Measurements from ENCODE around the gene NF2.

Gene NF2

GRCh38 chr22:29716814-29717545 is 113.5 kb downstream of the NF2 start:
- TF ChIP-seq Cebpa-rat (IDR thresholded peaks at IDR 0.05): no peak
- Histone ChIP-seq H3K36me3 (no peaks in the 10 kb centered on the region), H3K4me3 (no peak overlapping the region), H4K20me1 (peaks cover 61% of the 10 kb centered on the region; the same call in 1 of the 2 replicates), H3K27ac (no peak overlapping the region), H3K27me3 (peaks cover 73% of the 10 kb centered on the region), H3K9ac (no peak overlapping the region), H3K4me1 (0 out of 2 replicates have a peak, but pooled peaks cover 4% of the 10 kb centered on the region), H3K9me3 (no peaks in the 10 kb centered on the region), H3K4me2 (no peak overlapping the region)

GRCh38 chr22:29717789-29718188 is 114.4 kb downstream of the NF2 start:
- Histone ChIP-seq H3K36me3 (no peaks in the 10 kb centered on the region), H4K20me1 (peaks cover 64% of the 10 kb centered on the region; the same call in 1 of the 2 replicates), H3K9ac (no peak overlapping the region), H3K4me2 (no peak overlapping the region), H3K4me1 (0 out of 2 replicates have a peak, but pooled peaks cover 4% of the 10 kb centered on the region), H3K4me3 (no peak overlapping the region), H3K27ac (no peak overlapping the region), H3K27me3 (peaks cover 81% of the 10 kb centered on the region), H3K9me3 (no peaks in the 10 kb centered on the region)
- no peak for TF ChIP-seq Cebpa-rat (IDR thresholded peaks at IDR 0.05)

GRCh38 chr22:29718949-29719898 is 115.8 kb downstream of the NF2 start:
- Histone ChIP-seq H3K9me3 (no peaks in the 10 kb centered on the region), H3K4me1 (0 out of 2 replicates have a peak, but pooled peaks cover 4% of the 10 kb centered on the region), H4K20me1 (peaks cover 73% of the 10 kb centered on the region; the same call in 1 of the 2 replicates), H3K27ac (no peak overlapping the region), H3K36me3 (no peaks in the 10 kb centered on the region), H3K4me2 (no peak overlapping the region), H3K4me3 (no peak overlapping the region), H3K9ac (no peak overlapping the region), H3K27me3 (peaks cover 95% of the 10 kb centered on the region)
- TF ChIP-seq Cebpa-rat (IDR thresholded peaks at IDR 0.05): no peak

GRCh38 chr22:29719899-29720645 is 116.6 kb downstream of the NF2 start, which contains the start of gene CABP7:
CABP7 (plus strand) TSS chr22:29720003; CDS start chr22:29720425, 422 bp downstream.
- Histone ChIP-seq H3K9ac (no peak within 1 kb of the TSS), H3K27ac (no peak within 1 kb of the TSS)

GRCh38 chr22:29720811-29721323 is 117.4 kb downstream of the NF2 start:
- H3K36me3 ChIP-seq: no peaks in the 10 kb centered on the region
- H3K4me3 ChIP-seq: no peak overlapping the region
- no peak overlapping the region for H3K27ac ChIP-seq
- 0 out of 2 replicates have a peak, but pooled peaks cover 4% of the 10 kb centered on the region for H3K4me1 ChIP-seq
- H3K9ac ChIP-seq: no peak overlapping the region
- peak overlapping the region; percentile 34 for H3K4me2 ChIP-seq
- TF ChIP-seq Cebpa-rat (IDR thresholded peaks at IDR 0.05): no peak
- H3K9me3 ChIP-seq: no peaks in the 10 kb centered on the region
- H3K27me3 ChIP-seq: peaks cover 91% of the 10 kb centered on the region
- H4K20me1 ChIP-seq: peaks cover 68% of the 10 kb centered on the region; the same call in 1 of the 2 replicates

More at GRCh38 chr22:29719899-29720645, 116.6 kb downstream of the NF2 start, which contains the start of gene CABP7:
- no peak for TF ChIP-seq Cebpa-rat (IDR thresholded peaks at IDR 0.05)
- Histone ChIP-seq H3K4me2 (peak within 1 kb of the TSS; percentile 75), H3K4me1 (0 out of 2 replicates have a peak, but pooled peaks cover 4% of the 10 kb centered on the region), H4K20me1 (peaks cover 73% of the 10 kb centered on the region; the same call in 1 of the 2 replicates), H3K9me3 (no peaks in the 10 kb centered on the region), H3K27me3 (peaks cover 95% of the 10 kb centered on the region), H3K4me3 (peak within 1 kb of the TSS; percentile 59), H3K36me3 (no peaks in the 10 kb centered on the region)

GRCh38 chr22:29722151-29722550 is 118.7 kb downstream of the NF2 start:
- no peak overlapping the region for H3K27ac ChIP-seq

GRCh38 chr22:29722587-29722986 is 119.2 kb downstream of the NF2 start:
- Histone ChIP-seq H3K9me3 (no peaks in the 10 kb centered on the region), H3K27me3 (peaks cover 77% of the 10 kb centered on the region), H3K4me1 (peaks cover 15% of the 10 kb centered on the region; the same call in 1 of the 2 replicates), H3K27ac (no peak overlapping the region), H3K4me2 (no peak overlapping the region), H3K4me3 (no peak overlapping the region), H4K20me1 (peaks cover 64% of the 10 kb centered on the region; the same call in 1 of the 2 replicates), H3K36me3 (no peaks in the 10 kb centered on the region), H3K9ac (no peak overlapping the region)
- TF ChIP-seq Cebpa-rat (IDR thresholded peaks at IDR 0.05): no peak

More at GRCh38 chr22:29722151-29722550, 118.7 kb downstream of the NF2 start:
- no peaks in the 10 kb centered on the region for H3K36me3 ChIP-seq
- peaks cover 81% of the 10 kb centered on the region for H3K27me3 ChIP-seq
- no peak overlapping the region for H3K9ac ChIP-seq
- peaks cover 15% of the 10 kb centered on the region; the same call in 1 of the 2 replicates for H3K4me1 ChIP-seq
- TF ChIP-seq Cebpa-rat (IDR thresholded peaks at IDR 0.05): no peak
- no peaks in the 10 kb centered on the region for H3K9me3 ChIP-seq
- H4K20me1 ChIP-seq: peaks cover 68% of the 10 kb centered on the region; the same call in 1 of the 2 replicates
- no peak overlapping the region for H3K4me3 ChIP-seq
- no peak overlapping the region for H3K4me2 ChIP-seq

- Histone ChIP-seq H3K27ac (no peak overlapping the region), H4K20me1 (peaks cover 52% of the 10 kb centered on the region; the same call in 1 of the 2 replicates), H3K4me1 (peaks cover 15% of the 10 kb centered on the region; the same call in 1 of the 2 replicates), H3K36me3 (no peaks in the 10 kb centered on the region), H3K4me3 (no peak overlapping the region), H3K9ac (no peak overlapping the region), H3K4me2 (no peak overlapping the region), H3K27me3 (peaks cover 65% of the 10 kb centered on the region), H3K9me3 (no peaks in the 10 kb centered on the region)
- no peak for TF ChIP-seq Cebpa-rat (IDR thresholded peaks at IDR 0.05)
These were observed 120.3 kb downstream of the NF2 start for GRCh38 chr22:29723766-29724165.
